Measurements from ENCODE around the gene COPZ2.
"Not testable (repeated sequence)": the region's sequence is repeated elsewhere in the genome, so short reads cannot be mapped to it uniquely, and the experiment has no call there.

COPZ2 gene, protein sequence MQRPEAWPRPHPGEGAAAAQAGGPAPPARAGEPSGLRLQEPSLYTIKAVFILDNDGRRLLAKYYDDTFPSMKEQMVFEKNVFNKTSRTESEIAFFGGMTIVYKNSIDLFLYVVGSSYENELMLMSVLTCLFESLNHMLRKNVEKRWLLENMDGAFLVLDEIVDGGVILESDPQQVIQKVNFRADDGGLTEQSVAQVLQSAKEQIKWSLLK

DNA sequence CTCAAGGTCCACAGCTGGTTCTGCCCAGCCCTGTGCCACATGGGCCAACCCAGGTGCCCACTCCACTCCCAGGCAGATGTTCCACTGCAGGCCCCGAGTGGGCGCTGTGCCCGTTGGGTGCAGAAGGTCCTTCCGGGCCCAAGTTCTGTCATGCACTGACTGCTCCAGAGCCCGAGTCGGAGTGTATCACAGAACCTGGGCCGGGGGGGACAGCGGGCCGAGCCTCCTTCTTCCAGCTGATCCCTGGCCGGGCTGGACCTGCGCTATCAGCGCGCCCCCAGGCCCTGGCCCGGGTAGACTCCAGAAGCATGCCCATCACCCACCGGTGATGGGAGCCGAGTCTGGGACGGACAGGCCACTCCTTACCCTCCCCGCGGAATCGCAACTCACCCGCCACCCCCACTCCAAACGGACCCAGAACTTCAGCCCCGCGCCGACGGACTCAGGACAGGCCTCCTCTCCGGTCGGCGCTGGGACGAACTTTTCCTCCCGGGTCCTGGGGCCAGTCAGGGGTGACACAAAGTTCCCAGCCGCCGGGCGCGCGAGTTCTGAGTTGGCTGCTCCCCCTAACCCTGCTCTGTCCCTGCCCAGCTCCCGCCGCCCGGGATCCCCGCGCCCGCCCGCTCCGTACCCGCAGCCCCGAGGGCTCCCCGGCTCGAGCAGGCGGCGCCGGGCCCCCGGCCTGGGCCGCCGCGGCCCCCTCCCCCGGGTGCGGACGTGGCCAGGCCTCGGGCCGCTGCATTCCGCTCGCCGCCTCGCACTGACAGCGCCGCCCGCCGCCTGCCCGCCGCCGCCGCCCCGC is at the start of gene COPZ2:
TSS of gene COPZ2 (minus strand) at position 762 of the 802 bp plus-strand sequence. CDS start at position 742, 20 bp downstream.
- peak; percentile 42 to 43 for DNase-seq (ENCODE audit: low read depth in 1 of 2, low spot score in 1 of 2)

DNA sequence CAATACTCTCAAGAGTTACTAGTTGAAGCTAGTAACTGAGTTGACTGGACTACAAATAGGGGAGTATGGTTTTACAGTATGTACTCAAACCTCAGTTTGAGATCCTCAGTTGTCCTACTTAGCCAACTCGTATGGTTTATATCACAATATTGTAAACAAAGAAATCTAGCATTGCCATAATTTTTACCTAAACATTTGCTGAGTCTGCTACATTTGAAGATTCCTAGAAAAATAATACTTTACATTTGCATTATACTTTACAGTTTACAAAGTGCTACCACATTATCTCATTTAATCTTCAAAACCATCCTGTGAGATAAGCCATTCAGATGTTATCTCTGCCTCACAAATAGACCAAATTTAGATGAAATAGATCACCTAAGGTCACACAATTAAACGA is 47.3 kb upstream of the COPZ2 start:
- no peak for DNase-seq (ENCODE audit: low read depth in 1 of 2, low spot score in 1 of 2)

DNA sequence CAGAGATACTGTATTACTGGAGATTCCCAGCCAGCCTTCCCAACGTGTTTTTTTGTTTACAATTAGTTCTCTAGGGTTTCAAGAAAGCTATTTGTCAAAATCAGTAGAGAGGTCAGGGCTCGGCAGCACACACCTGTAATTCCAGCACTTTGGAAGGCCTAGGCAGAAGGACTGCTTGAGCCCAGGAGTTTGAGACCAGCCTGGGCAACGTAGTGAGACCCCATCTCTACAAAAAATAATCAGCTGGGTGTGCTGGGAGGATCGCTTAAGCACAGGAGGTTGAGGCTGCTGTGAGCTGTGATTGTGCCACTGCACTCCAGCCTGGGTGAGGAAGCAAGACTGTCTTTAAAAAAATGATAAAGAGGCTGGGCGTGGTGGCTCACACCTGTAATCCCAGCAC is 44.3 kb upstream of the COPZ2 start:
- DNase-seq (ENCODE audit: low read depth in 1 of 2, low spot score in 1 of 2), result no peak

DNA sequence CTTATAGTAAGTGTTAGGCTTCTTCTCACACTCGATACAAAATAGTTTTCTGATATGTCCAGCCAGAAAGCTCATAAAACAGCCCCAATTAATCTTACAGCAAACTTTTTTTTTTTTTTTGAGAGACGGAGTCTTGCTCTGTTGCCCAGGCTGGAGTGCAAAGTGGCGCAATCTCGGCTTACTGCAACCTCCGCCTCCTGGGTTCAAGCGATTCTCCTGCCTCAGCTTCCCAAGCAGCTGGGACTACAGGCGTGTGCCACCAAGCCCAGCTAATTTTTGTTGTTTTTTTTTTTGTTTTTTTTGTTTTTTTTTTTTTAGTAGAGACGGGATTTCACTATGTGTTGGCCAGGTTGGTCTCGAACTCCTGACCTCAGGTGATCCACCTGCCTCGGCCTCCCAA is 39.6 kb upstream of the COPZ2 start:
- DNase-seq (ENCODE audit: low read depth in 1 of 2, low spot score in 1 of 2), result not testable (repeated sequence)

DNA sequence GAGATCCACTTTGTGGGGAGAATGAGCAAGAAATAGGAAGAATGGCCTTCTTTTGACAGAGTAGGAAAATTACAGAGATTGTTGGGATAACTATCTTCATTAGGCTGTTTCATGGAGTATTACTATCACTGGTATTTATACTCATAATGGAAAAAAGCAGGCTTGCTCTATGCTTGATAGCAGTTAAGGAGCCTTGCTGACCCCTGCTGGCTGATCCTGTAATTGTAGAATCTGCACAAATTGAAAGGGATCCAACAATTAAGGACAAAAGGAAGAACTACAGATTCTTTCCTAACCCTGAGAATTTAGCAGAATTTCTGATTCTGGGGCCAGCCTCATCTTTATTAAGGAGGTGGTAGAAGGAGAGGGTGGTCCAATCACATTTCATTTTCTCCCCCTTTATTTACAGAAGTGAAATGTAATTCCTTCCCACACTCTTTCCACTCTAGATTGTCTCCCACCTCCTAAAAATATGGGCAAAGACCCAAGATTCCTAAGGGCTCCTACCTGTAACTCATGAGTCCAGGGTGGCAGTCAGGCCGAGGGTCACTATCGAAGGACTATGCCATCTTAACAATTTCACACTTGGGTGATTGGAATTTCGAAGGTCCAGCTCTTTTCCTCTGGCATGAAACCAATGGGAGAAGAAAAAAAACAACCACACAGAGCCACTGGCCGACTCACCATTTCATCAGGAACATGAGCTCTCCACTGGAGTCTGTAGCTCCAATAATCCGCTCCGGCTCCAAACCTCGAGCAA is 36.9 kb upstream of the COPZ2 start:
- peak; percentile 32 to 60 for DNase-seq (ENCODE audit: low read depth in 1 of 2, low spot score in 1 of 2)

DNA sequence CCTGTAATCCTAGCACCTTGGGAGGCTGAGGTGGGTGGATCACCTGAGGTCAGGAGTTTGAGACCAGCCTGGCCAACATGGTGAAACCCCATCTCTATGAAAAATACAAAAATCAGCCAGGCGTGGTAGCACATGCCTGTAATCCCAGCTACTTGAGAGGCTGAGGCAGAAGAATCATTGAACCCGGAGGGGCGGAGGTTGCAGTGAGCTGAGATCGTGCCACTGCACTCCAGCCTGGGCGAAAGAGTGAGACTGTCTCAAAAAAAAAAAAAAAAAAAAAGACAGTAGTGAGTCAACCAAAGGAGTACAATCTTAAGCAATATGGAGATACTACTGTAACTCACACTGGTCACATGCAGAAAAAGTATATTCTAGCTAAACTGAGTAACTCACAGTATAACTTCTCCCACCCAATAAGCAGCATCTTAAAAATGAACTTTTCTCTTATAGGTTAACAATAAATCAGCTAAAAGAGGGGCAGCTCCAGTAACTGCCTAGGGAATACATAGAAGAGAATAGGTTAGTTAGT is 36.0 kb upstream of the COPZ2 start:
- not testable (repeated sequence) for DNase-seq (ENCODE audit: low read depth in 1 of 2, low spot score in 1 of 2)

DNA sequence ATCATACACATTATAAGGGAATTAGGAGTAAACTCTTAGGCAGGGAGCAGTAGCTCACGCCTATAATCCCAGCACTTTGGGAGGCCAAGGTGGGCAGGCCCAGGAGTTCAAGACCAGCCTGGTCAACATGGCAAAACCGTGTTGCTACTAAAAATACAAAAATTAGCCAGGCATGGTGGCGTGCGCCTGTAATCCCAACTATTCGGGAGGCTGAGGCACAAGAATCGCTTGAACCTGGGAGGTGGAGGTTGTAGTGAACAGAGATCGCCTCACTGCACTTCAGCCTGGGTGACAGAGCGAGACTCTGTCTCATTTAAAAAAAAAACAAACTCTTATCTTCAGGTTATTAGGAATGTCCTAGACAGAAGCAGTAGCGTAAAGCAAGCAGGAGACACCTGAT is 35.2 kb upstream of the COPZ2 start:
- DNase-seq (ENCODE audit: low read depth in 1 of 2, low spot score in 1 of 2), result not testable (repeated sequence)

DNA sequence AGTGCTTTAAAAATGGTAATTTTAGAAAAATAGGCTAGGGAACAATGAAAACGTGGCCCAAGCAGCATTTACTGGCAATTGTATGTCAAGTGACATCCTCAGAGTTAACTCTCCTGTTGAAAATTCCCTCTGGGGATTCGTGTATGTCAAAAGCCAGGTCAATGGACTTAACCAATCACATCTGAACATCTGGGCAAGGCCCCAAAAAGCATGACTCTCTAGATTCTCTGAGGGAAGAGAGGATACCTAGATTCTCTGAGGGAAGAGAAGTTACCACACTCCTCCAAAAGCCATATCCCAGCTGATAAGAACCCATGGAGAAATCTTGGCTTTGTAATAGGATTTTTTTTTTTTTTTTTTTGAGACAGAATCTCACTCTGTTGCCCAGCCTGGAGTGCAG is 34.1 kb upstream of the COPZ2 start:
- no peak for DNase-seq (ENCODE audit: low read depth in 1 of 2, low spot score in 1 of 2)

DNA sequence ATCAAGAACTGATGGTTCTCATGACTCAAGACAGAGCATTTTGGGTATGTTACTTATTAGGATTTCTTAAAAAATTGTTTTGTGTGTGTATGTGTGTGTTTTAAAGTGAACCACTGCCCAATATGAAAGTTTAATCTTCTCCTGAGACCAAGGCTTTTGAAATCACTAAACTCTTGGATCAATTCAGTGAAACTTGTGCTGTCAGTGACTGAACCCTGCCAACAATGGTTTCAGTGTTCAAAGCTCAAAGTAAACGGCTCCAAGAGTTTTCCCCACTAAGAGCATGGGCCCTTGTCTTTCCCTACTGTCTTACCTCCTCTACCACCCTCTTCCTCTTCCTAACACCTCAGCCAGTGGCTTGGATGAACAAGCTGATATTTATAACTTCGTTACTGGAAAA is 32.6 kb upstream of the COPZ2 start:
- DNase-seq (ENCODE audit: low read depth in 1 of 2, low spot score in 1 of 2), result no peak

DNA sequence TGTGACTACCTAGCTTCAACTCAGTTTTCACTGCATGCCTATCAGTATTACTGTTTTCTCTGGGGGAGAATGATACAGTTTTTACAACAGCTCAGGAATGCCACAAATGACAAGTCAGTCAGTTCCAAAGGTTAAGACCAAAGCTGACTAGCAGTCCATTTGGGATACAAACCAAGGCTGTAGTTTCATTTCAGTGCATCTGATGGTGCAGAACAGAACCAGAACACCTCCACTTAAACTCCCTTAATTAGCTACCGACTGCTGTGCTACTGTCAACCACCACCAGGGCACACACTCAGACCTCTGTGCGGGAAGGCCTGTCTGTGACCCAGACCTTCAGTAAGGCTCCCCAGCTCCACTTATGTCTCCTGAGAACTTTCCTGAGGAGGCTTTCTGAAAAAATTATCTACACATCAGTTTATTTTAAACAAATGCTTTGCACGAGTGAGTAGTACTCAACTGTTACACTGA is 30.9 kb upstream of the COPZ2 start:
- no peak for DNase-seq (ENCODE audit: low read depth in 1 of 2, low spot score in 1 of 2)

DNA sequence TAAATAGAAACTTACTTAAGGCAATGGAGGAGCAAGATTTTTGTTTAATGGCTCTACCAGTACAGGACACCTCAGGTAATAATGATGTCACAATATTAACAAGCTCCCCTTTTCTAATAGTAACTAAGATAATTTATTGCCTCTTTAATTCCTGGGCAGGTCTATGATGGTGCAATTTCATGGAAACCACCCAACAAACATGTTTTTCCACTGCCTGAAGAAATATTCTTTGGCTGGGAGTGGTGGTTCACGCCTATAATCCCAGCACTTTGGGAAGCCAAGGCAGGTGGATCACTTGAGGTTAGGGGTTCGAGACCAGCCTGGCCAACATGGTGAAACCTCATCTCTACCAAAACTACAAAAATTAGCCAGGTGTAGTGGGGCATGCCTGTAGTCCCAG is 30.2 kb upstream of the COPZ2 start:
- not testable (repeated sequence) for DNase-seq (ENCODE audit: low read depth in 1 of 2, low spot score in 1 of 2)

DNA sequence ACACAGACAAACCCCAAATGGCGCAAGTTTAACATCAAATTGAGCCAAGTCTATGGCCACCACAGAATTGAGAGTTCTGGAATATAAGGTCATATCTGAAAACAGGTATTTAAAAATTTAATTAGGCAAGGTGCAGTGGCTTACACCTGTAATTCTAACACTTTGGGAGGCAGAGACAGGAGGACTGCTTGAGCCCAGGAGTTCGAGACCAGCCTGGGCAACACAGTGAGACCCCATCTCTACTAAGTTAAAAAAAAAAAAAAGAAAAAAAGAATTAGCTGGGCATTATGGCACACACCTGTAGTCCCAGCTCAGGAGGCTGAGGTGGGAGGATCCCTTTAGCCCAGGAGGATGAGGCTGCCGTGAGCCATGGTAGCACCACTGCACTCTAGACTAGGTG is 29.6 kb upstream of the COPZ2 start:
- no peak for DNase-seq (ENCODE audit: low read depth in 1 of 2, low spot score in 1 of 2)

DNA sequence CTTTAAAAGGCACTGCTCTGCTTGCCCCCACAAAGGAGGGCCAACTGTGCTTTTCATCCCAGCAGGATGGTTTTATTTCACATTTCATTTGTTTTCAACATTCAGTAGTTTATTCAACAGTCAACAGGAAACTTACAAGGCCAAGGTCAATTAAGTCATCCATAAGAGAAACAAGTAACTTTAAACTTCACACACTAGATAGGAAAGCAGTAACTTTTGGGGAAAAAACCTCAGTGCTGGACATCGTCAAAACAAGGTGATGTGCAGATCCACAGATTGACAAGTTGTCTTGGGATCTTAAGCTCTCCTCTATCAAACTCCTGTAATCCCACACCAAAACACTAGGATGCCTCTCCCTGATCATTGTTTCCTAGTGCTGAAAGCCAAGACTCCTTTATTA is 29.1 kb upstream of the COPZ2 start:
- no peak for DNase-seq (ENCODE audit: low read depth in 1 of 2, low spot score in 1 of 2)

DNA sequence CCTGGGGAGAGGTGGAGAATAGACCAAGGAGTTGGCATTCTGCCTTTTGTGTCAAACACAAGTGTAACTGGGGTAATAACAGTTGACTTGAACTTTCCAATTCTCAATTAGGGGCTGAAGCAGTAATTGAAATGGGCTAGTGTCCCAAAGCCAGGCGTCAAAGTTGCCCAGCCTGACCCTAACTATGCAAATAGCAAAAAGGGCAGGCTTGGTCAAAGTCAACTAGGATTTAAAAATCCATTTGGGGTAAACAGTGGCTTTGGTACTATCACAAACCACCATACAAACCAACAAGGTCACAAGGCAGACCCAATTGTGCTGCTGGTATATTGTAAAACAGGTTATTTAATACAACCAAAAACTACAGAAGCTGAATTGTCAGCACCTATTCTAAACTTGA is 28.6 kb upstream of the COPZ2 start:
- no peak for DNase-seq (ENCODE audit: low read depth in 1 of 2, low spot score in 1 of 2)

DNA sequence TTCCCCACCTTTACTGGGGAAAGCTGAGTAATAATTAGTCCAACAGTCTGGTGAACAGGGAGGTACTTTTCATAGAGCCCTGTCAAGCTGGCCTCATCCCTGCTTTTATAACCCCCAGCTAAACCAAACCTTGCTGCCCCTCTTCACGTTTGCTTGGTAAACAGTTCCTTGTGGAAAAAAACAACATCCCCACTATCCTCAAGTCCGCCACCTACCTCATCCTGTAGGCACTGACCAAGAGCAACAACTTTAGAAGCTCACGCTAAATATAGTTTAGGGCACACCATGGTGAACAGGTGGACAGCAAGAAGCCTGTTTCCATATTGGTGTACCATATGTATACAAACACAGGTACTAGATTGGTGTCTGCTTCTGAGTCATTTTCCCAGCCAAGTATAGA is 27.0 kb upstream of the COPZ2 start:
- no peak for DNase-seq (ENCODE audit: low read depth in 1 of 2, low spot score in 1 of 2)

DNA sequence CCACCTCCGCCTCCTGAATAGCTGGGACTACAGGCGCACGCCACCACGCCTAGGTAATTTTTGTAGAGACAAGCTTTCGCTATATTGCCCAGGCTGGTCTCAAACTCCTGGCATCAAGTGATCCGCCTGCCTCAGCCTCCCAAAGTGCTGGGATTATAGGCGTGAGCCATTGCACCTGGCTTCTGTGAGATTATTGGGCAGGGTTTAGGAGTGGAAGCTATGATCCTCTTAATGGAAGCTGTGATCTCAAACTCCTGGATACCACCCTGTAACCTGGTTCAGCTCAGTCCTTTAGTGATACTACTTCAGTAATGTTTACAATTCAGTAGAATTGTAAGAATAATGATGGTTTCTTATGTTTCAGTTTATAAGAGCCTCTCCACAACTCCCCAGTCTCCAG is 24.7 kb upstream of the COPZ2 start:
- DNase-seq (ENCODE audit: low read depth in 1 of 2, low spot score in 1 of 2), result no peak

DNA sequence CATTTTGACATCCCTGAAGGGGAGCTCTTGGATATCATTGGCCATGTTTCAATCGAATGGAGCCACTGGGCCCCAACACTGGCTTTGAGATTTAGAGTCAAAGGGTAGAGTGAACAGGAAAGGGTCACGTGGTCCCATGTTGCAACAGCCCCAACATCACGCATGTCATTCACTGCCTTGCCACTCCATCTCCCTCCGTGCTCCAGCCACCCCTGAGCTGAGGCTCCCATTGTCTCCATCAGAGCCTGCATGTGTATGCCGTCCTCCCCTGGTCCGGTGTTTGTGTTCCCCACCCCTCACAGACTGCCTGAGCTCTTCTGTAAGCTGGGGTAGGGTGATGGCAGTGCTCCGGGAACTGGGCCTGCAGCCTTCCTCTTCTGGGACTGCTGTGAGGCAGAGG is 22.7 kb upstream of the COPZ2 start:
- no peak for DNase-seq (ENCODE audit: low read depth in 1 of 2, low spot score in 1 of 2)

DNA sequence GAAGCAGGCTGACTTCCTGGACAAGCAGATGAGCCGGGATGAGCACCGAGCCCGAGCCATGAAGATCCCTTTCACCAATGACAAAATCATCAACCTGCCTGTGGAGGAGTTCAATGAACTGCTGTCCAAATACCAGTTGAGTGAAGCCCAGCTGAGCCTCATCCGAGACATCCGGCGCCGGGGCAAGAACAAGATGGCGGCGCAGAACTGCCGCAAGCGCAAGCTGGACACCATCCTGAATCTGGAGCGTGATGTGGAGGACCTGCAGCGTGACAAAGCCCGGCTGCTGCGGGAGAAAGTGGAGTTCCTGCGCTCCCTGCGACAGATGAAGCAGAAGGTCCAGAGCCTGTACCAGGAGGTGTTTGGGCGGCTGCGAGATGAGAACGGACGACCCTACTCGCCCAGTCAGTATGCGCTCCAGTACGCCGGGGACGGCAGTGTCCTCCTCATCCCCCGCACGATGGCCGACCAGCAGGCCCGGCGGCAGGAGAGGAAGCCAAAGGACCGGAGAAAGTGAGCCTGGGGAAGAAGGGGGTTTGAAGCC is 21.6 kb upstream of the COPZ2 start:
- no peak for DNase-seq (ENCODE audit: low read depth in 1 of 2, low spot score in 1 of 2)

DNA sequence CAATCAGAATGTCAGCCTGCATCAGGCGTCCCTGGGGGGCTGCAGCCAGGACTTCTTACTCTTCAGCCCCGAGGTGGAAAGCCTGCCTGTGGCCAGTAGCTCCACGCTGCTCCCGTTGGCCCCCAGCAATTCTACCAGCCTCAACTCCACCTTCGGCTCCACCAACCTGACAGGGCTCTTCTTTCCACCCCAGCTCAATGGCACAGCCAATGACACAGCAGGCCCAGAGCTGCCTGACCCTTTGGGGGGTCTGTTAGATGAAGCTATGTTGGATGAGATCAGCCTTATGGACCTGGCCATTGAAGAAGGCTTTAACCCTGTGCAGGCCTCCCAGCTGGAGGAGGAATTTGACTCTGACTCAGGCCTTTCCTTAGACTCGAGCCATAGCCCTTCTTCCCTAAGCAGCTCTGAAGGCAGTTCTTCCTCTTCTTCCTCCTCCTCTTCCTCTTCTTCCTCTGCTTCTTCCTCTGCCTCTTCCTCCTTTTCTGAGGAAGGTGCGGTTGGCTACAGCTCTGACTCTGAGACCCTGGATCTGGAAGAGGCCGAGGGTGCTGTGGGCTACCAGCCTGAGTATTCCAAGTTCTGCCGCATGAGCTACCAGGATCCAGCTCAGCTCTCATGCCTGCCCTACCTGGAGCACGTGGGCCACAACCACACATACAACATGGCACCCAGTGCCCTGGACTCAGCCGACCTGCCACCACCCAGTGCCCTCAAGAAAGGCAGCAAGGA is 21.0 kb upstream of the COPZ2 start:
- no peak for DNase-seq (ENCODE audit: low read depth in 1 of 2, low spot score in 1 of 2)

DNA sequence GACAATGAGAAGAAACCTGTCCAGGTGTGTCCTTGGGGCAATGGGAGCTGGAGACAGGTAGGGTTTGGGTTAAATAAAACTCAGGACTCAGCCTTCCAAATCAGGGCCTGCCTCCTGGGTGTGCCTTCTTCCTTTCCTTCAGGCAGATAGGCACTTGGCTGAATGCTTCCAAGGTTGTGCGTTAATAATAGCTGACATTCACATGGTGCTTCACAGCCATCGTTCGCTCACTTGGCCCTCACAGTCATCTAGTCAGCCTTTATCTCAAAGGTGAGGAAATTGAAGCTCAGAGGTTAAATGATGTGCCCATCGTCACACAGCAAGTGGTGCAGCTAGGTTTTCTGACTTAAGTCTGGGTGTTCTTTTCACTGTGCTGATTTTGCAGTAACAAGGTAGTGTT is 20.0 kb upstream of the COPZ2 start:
- no peak for DNase-seq (ENCODE audit: low read depth in 1 of 2, low spot score in 1 of 2)

DNA sequence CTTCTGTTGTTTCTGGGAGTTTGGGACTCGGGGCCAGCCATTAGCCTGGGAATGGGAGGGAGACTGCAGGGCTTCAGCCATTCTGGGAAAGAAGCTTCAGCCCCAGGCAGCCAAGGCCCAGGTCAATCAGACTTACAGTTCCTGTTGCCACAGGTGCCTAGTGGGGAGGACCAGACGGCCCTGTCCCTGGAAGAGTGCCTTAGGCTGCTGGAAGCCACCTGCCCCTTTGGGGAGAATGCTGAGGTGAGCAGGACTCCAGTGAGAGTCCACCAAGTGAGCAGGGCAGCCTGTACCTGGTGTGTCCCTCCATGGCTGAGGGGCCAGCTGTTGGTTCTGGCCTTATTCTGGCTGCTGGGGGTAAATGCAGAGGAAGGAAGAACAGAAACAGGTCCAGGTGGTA is 19.3 kb upstream of the COPZ2 start:
- no peak for DNase-seq (ENCODE audit: low read depth in 1 of 2, low spot score in 1 of 2)

Measured in activated CD4-positive, alpha-beta T cell treated with anti-CD3 and anti-CD28 coated beads, Interleukin-2, amount 50 U/mL, for 24 hours (primary cell).